GM12892 (cell line): ENCODE data around the gene MTERF4.

Source experiments
- POLR2A ChIP-seq: IDR thresholded peaks from 2 replicates; pipeline ENCODE4 v1.6.1; 2011; ENCODE audit warnings: low read depth, low read length, control low read depth
- TAF1 ChIP-seq: IDR thresholded peaks from 2 replicates; pipeline ENCODE4 v1.6.1; 2011; ENCODE audit warnings: low read depth, mild to moderate bottlenecking, control low read depth, low read length, borderline replicate concordance

- TF ChIP-seq POLR2A (peak; percentile 68; the same call in 1 of the 2 replicates), TAF1 (peak; percentile 41; the same call in 1 of the 2 replicates)
These were observed 9.3 kb upstream of the MTERF4 start for GRCh38 chr2:241111440-241111805.
